Skin epidermis (tissue), 12 donors: ENCODE data around the gene ACVR1C.

Experiments
- H3K27ac ChIP-seq, 21 experiments: fragments of 200-600 bp; sonication (generic) in 11 of 21; one replicate each; pipeline ENCODE4 v1.5.0; 2020; ENCODE audit warnings: mild to moderate bottlenecking in 3 of 21, inconsistent platforms in 2 of 21, moderate library complexity in 2 of 21
- H3K4me3 ChIP-seq, 7 experiments: fragments of 200-600 bp; sonication (generic) in 2 of 7; one replicate each; pipeline ENCODE4 v1.5.0; 2020; ENCODE audit warnings: inconsistent platforms in 2 of 7, mild to moderate bottlenecking in 2 of 7, moderate library complexity in 1 of 7

Gene ACVR1C

GRCh38 chr2:157628477-157629415, at the start of gene ACVR1C:
Gene ACVR1C (minus strand): TSS chr2:157628864. CDS start chr2:157628644, 220 bp downstream.
- H3K27ac ChIP-seq = peak within 1 kb of the TSS in 2 of 21 experiments; percentile 13 to 17
- H3K4me3 ChIP-seq = peak within 1 kb of the TSS; percentile 40 to 56 (median 48)

GRCh38 chr2:157677941-157678340, 49.3 kb upstream of the ACVR1C start:
- H3K27ac ChIP-seq = no peak overlapping the region
- no peak overlapping the region for H3K4me3 ChIP-seq

DNA sequence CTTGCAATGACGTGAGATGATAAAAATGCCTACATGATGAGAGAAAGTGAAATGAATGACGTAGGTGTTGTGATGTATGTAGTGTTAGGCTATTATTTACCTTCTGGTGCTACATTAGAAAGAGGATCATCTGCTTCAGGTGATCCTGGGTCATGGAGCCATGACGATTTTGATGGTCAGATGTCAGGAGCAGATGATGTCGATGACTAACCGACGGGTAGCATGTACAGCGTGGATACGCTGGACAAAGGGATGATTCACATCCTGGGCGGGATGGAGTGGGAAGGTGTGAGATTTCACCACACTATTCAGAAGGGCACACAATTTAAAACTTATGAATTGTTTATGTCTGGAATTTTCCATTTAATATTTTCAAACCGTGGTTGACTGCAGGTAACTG, 43.5 kb upstream of the ACVR1C start:
- H3K27ac ChIP-seq = no peak overlapping the region

DNA sequence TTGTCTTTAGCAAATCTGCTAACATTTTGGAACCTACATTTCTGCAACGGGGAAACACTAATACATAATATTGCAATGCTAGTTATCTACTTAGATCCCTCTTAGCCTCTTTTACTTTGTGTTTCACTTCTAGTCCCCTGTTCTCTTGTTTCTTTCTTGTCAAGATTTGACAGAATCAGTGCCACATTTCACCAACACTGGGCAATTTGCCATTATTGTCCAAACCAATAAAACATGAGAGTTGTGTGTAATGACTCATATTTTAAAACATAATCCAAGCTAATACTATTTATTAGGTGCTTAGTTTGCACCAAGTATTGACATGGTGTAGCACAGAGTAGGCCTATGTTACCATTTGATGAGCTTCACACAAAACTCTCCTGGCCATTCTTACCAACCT, 33.7 kb upstream of the ACVR1C start:
- H3K4me3 ChIP-seq = no peak overlapping the region
- H3K27ac ChIP-seq = no peak overlapping the region

More for the DNA sequence above, 43.5 kb upstream of the ACVR1C start:
- no peak overlapping the region for H3K4me3 ChIP-seq

DNA sequence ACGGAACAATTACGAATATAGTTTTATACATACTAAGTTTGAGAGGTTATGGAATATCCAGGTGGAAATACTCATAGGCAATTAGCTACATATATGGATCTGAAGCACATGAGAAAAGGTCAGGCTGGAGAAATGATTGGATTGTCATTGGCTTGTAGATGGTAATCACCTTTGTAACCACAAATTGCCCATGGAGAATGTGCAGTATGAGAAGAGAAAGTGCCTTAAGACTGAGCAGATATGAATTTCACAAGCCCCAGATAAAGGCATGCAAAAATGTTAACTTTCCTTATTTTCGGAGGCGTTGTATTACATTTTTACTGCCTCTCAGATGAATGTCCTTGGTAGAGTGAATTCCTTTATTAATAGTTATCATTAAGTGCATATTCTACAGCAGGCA, 33.1 kb upstream of the ACVR1C start:
- no peak overlapping the region for H3K4me3 ChIP-seq

DNA sequence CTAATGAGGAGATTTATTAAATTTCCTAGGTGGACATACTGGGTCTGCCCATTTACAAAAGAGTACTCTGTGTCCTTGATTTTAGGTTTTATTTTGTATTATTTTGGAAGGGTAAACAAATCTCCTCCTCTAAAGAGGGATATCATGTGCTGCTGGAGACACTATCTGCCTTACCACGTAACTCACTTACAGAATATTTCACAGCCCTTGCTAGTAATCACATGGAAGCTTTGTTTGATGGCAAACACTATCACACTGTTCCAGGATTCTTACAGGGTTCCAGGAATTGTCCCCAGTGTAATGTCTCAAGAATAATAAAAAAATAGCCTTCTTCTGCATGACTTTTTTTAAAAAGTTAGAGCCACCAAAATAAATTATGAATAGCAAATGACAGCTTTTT, 29.2 kb upstream of the ACVR1C start:
- Histone ChIP-seq H3K4me3 (no peak overlapping the region), H3K27ac (no peak overlapping the region)

More for the DNA sequence above, 33.1 kb upstream of the ACVR1C start:
- no peak overlapping the region for H3K27ac ChIP-seq

GRCh38 chr2:157657101-157657500, 28.4 kb upstream of the ACVR1C start:
- Histone ChIP-seq H3K4me3 (no peak overlapping the region), H3K27ac (no peak overlapping the region)

- Histone ChIP-seq H3K27ac (no peak overlapping the region), H3K4me3 (no peak overlapping the region)
Measured at GRCh38 chr2:157644776-157645175, 16.1 kb upstream of the ACVR1C start.

DNA sequence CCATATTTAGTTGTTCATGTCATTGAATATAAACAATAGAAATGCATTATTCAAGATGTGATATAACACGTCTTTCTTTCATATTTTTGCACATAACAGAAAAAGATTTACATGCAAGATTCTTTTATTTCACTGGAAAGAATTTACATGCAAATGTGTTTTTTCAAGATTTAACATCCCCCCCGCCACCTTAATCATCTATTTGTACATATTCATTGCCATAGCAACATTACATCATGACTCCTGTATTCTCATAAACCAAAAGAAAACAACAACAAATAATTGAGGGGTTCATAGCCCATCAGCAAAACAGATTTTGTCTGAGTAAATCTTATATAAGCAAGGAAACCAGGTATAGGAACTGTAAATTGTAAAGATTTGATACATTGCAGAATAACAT, 3.2 kb upstream of the ACVR1C start:
- H3K27ac ChIP-seq = no peak overlapping the region
- no peak overlapping the region for H3K4me3 ChIP-seq

DNA sequence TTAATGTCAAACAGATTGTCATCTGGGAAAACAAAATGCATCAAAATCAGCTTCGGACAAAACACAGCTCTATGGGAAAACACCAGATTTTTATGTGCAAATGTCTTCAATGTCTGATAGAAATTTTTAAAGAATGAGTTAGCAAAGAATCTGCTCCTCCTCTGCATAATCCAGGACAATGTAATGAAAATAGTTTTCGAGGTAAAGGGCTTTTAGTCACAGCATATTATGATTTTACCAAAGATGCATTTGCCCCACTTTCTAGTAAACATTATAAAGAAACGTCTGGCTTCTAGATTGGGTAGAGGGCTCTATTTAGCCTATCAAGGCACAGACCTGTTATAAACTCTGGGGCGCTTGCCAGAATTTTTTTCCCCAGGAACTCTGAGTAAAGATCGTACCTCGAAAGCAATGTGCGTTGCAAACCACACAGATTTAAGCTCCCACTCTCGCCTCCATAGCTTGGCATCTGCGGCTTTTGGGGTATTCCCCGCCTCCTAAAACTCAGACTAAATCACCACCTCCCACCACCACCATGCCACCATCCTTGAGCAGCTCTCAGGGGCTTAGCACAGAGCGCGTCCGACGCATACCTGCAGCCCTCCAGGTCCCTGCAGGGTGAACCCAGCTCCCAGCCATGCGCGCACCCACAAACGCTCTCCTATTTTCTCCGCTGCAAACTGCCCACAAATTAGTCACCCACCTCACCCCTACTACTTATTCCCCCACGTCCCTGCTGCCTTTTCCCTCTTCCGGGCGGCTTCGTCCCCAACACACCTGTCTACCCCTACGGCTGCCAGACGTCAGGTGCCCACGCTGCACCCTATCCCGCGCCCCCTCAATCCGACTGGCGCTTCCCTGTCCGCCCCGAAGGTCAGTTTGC, 829 bp downstream of the ACVR1C start:
- peak overlapping the region in 2 of 21 experiments; percentile 13 to 17 for H3K27ac ChIP-seq
- H3K4me3 ChIP-seq = peak overlapping the region; percentile 40 to 56 (median 48)

DNA sequence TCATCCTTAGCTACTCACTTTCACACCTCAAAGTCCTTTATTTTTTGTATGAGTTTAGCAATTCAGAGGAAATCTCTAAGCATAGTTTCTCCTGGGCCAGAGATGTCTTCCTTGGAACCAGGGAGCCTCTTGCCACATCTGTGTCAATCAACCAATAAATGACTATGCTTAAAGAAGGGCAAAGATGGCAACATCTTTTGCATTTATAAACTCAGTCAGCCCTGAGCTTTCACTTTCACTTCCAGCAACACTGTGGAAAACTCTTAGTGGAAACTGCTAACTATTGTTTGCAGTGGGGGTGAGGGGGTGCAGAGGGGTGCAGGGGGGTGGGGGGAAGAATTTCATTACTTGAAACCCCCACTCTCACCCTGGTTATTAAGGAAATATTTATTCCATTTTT, 3.4 kb downstream of the ACVR1C start:
- H3K4me3 ChIP-seq = no peak overlapping the region
- no peak overlapping the region for H3K27ac ChIP-seq

GRCh38 chr2:157620956-157621355, 7.7 kb downstream of the ACVR1C start:
- H3K27ac ChIP-seq = no peak overlapping the region
- no peak overlapping the region for H3K4me3 ChIP-seq

GRCh38 chr2:157611726-157612125, 16.9 kb downstream of the ACVR1C start:
- Histone ChIP-seq H3K4me3 (no peak overlapping the region), H3K27ac (no peak overlapping the region)

- no peak overlapping the region for H3K4me3 ChIP-seq
- no peak overlapping the region for H3K27ac ChIP-seq
Measured at GRCh38 chr2:157611110-157611509, 17.6 kb downstream of the ACVR1C start.

- no peak overlapping the region for H3K4me3 ChIP-seq
- H3K27ac ChIP-seq = no peak overlapping the region
Measured at GRCh38 chr2:157606534-157606933, 22.1 kb downstream of the ACVR1C start.

DNA sequence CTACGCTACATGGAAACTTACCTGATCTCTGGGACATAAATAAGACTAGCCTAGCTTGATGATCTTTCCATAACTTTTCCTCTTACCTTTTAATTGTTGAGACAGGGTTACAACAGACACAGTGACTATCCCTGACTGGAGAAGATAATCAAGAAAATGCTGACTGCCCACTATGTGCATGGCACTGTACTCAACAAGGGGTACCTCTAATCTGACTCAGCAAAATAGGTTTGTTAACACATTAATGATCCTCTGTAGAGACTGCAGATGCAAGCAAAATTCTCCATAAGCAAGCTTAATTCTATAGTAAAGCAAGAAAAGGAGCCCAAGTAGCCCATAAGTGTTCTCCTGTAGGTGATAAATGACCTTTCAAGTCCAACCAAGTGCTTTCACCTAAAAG, 25.5 kb downstream of the ACVR1C start:
- H3K4me3 ChIP-seq = no peak overlapping the region
- H3K27ac ChIP-seq = no peak overlapping the region

DNA sequence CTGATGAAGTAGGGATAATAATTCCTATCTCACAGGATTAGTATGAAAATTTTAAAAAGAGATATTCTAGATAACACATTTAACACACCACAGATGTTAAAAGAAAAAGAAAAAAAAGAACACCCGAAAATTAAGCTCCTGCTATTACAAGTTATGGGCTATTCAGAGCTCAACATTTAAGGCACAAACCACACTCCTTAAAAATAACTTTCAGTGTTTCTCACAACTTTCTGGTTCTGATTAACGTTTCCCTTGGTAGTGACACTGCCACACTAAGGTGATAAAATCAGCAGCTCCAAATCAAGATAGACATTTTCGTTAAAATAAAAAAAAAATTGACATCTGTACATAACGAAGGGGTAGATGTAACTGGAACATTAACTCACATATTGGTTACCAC, 26.9 kb downstream of the ACVR1C start:
- no peak overlapping the region for H3K27ac ChIP-seq
- H3K4me3 ChIP-seq = no peak overlapping the region

DNA sequence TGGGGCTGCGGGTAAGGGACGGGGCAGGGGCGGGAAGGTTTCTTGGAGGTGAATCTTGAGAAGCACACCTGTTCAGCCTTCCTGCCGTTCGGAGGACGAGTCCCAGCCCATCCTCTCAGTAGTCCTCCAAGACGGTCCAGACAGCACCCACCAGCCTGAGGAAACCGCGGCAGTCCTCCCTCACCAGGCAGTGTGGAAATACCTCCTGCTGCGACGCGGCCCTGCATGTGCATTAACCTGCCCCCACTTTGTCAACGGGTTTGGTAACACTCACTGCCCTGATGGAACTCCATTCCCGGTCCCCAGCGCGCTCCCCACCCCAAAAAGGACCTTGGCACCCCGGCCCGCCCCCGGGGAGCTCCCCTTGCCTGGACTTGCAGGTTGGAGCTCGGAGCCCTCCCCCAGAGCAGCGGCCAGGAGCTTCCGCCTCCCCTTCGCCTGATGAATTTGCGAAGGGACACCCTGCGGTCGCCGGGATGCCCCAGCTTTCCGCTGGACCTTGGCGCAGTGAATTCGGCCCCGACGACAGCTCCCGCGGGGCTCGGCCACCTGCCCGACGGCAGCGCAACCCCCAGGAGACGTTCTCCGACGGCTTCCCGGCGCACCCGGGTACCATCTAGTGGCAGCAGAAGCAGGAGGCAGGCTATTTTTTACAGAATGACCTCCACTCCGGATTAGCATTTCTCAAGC, 31.5 kb downstream of the ACVR1C start:
- H3K4me3 ChIP-seq = peak overlapping the region in 3 of 7 experiments; percentile 8 to 31 (median 15)

DNA sequence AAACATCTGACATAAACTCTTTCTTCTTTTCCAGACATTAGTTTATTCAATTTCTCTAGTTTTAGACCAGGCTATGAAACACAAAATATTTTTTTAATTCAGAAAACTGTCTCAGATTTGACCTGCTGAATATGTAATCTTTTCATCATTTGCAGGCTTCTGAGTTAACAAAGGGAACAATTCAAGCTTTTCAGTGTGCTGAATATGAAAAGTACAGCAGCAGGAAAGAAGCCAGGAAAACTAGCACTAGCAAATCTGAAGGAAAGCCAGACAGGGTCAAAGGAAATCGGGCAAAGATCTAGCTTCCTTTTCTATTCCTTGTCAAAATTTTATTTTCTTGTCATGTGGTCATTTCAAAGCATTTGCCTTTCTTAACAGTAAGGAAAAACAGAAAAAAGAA, 35.3 kb downstream of the ACVR1C start:
- Histone ChIP-seq H3K4me3 (no peak overlapping the region), H3K27ac (no peak overlapping the region)

More for the DNA sequence above, 31.5 kb downstream of the ACVR1C start:
- no peak overlapping the region for H3K27ac ChIP-seq

GRCh38 chr2:157592948-157593347, 35.7 kb downstream of the ACVR1C start:
- Histone ChIP-seq H3K27ac (no peak overlapping the region), H3K4me3 (no peak overlapping the region)
